Activated CD8-positive, alpha-beta memory T cell treated with anti-CD3 and anti-CD28 coated beads, Interleukin-2, amount 50 U/mL, for 1 hour (primary cell): Measurements from ENCODE around the gene MRPS18C.

Experiments used
- DNase-seq: peaks from one replicate; pipeline ENCODE4 v3.0.0-alpha.2; 2020; ENCODE audit errors: extremely low read depth

Gene MRPS18C

GRCh38 chr4:83455281-83456183 lies at the start of gene MRPS18C, which contains the start of gene HELQ:
Gene MRPS18C (plus strand): TSS chr4:83456058. CDS start chr4:83456078, 20 bp downstream.
Gene HELQ (minus strand): TSS chr4:83455823. CDS start chr4:83455693, 130 bp downstream.
- DNase-seq, result peak; percentile 99

- DNase-seq, result no peak
Observed at GRCh38 chr4:83408908-83409307, 47.0 kb upstream of the MRPS18C start.

GRCh38 chr4:83413676-83414075 lies 42.2 kb upstream of the MRPS18C start:
- DNase-seq, result no peak

- no peak for DNase-seq
Observed at GRCh38 chr4:83417566-83417965, 38.3 kb upstream of the MRPS18C start.

GRCh38 chr4:83418211-83418610 lies 37.6 kb upstream of the MRPS18C start:
- no peak for DNase-seq

- DNase-seq, result no peak
Observed at GRCh38 chr4:83431200-83431599, 24.7 kb upstream of the MRPS18C start.

GRCh38 chr4:83436680-83437079 lies 19.2 kb upstream of the MRPS18C start:
- DNase-seq, result no peak

- DNase-seq, result no peak
Observed at GRCh38 chr4:83438719-83439118, 17.1 kb upstream of the MRPS18C start.

GRCh38 chr4:83440148-83440814 lies 15.6 kb upstream of the MRPS18C start:
- DNase-seq, result no peak

- DNase-seq, result no peak
Observed at GRCh38 chr4:83440899-83441298, 15.0 kb upstream of the MRPS18C start.

GRCh38 chr4:83449009-83449408 lies 6.8 kb upstream of the MRPS18C start:
- DNase-seq, result no peak

- no peak for DNase-seq
Observed at GRCh38 chr4:83454686-83455085, 1.2 kb upstream of the MRPS18C start.

GRCh38 chr4:83456184-83456501 lies 285 bp downstream of the MRPS18C start:
- no peak for DNase-seq

GRCh38 chr4:83473423-83473822 lies 17.6 kb downstream of the MRPS18C start:
- no peak for DNase-seq

GRCh38 chr4:83473966-83474365 lies 18.1 kb downstream of the MRPS18C start:
- DNase-seq, result no peak

- peak; percentile 83 for DNase-seq
Observed at GRCh38 chr4:83484500-83485461, 28.9 kb downstream of the MRPS18C start, which contains the start of gene ABRAXAS1. Gene ABRAXAS1 (minus strand): TSS chr4:83485100. CDS start chr4:83485072, 28 bp downstream.

- no peak for DNase-seq
Observed at GRCh38 chr4:83486457-83487129, 30.7 kb downstream of the MRPS18C start.

- no peak for DNase-seq
Observed at GRCh38 chr4:83489711-83490326, 34.0 kb downstream of the MRPS18C start.

- no peak for DNase-seq
Observed at GRCh38 chr4:83490876-83491450, 35.1 kb downstream of the MRPS18C start.
